NB4 (cell line): ENCODE data around the gene ATP10A.

Source experiments
- MYC ChIP-seq: IDR thresholded peaks from 2 replicates; pipeline ENCODE4 v1.6.1; 2011; ENCODE audit warnings: low read depth, low read length
- TF ChIP-seq, protein P1 (sequence below): IDR thresholded peaks from one replicate; pipeline ENCODE4 v1.5.1; 2012; ENCODE audit warnings: low read depth, low read length

DNA sequence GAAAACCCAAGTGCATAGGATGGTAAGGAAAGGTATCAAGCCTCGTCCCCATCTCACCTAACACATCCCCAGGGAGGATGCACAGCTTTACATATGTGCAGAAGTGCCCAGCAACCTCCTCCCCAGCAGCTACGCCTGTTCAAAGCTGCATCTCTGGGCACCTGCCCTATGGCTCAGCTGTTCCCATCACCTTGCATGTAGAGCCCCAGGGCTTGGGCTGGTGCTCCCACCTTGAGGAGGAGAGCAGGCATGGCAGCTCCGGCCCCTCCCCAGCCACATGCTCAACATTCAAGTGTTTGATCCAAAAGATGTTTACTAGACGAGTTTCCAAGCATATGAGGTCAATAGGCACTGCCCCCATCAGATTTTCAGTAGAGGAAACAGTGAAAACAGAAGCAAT is 173.5 kb downstream of the ATP10A start:
- TF ChIP-seq, protein P1, sequence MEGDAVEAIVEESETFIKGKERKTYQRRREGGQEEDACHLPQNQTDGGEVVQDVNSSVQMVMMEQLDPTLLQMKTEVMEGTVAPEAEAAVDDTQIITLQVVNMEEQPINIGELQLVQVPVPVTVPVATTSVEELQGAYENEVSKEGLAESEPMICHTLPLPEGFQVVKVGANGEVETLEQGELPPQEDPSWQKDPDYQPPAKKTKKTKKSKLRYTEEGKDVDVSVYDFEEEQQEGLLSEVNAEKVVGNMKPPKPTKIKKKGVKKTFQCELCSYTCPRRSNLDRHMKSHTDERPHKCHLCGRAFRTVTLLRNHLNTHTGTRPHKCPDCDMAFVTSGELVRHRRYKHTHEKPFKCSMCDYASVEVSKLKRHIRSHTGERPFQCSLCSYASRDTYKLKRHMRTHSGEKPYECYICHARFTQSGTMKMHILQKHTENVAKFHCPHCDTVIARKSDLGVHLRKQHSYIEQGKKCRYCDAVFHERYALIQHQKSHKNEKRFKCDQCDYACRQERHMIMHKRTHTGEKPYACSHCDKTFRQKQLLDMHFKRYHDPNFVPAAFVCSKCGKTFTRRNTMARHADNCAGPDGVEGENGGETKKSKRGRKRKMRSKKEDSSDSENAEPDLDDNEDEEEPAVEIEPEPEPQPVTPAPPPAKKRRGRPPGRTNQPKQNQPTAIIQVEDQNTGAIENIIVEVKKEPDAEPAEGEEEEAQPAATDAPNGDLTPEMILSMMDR: no peak
- TF ChIP-seq MYC: no peak
